ENCODE data around the gene BMPR1B.

BMPR1B gene

DNA sequence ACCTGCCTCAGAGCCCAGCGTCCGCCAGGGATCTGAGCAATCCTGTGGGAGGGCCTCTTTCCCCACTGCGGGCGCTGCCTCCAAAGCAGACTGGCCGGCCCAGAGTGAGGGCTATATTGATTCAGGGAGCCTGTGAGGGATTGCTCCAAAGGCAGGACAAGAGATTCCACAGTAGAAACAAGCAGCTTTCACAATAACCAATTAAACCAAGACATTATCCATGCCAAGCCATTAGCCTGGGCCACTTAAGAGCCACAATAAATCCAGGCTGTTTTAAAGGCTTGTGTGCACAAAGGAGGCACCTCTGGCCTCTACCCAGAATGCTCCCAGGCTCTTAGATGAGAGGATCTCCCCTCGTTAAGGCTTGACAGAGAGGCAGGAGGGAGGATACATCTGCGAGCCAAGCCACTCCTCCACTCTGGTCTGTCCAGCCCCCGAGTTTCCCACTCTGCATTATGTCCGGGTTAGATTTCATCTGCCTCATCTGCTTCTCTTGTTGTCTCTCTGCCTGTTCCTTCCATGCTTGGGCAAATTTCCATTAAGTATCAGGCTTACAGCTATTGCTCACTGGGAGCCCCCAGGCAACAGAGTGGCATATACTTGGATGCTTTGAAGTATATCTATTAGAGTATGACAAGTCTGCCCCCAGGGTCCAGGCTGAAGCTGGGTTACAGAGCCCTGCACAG, 433.1 kb downstream of the BMPR1B start:
- H3K27me3 ChIP-seq (ENCODE audit: insufficient read depth, low read depth), result no peaks in the 10 kb centered on the region
- TF ChIP-seq, protein P1, sequence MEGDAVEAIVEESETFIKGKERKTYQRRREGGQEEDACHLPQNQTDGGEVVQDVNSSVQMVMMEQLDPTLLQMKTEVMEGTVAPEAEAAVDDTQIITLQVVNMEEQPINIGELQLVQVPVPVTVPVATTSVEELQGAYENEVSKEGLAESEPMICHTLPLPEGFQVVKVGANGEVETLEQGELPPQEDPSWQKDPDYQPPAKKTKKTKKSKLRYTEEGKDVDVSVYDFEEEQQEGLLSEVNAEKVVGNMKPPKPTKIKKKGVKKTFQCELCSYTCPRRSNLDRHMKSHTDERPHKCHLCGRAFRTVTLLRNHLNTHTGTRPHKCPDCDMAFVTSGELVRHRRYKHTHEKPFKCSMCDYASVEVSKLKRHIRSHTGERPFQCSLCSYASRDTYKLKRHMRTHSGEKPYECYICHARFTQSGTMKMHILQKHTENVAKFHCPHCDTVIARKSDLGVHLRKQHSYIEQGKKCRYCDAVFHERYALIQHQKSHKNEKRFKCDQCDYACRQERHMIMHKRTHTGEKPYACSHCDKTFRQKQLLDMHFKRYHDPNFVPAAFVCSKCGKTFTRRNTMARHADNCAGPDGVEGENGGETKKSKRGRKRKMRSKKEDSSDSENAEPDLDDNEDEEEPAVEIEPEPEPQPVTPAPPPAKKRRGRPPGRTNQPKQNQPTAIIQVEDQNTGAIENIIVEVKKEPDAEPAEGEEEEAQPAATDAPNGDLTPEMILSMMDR (conservative IDR thresholded peaks at IDR 0.05; ENCODE audit: low read depth, low read length), result no peak
- no peaks in the 10 kb centered on the region for H4K20me1 ChIP-seq (ENCODE audit: insufficient read depth)
- H3K4me2 ChIP-seq, result no peak overlapping the region
- H3K36me3 ChIP-seq (ENCODE audit: insufficient read depth), result no peaks in the 10 kb centered on the region
- H3K27ac ChIP-seq, result no peak overlapping the region
- H3K4me3 ChIP-seq (IDR thresholded peaks at IDR 0.05; ENCODE audit: insufficient read depth, low read depth, low read length), result no peak overlapping the region
- no peak overlapping the region for H3K9ac ChIP-seq
- no peaks in the 10 kb centered on the region for H3K79me2 ChIP-seq (ENCODE audit: insufficient read depth, low read depth)
- no peak overlapping the region for H2AFZ ChIP-seq (ENCODE audit: low read depth)
- H3K4me1 ChIP-seq (ENCODE audit: low read depth, poor library complexity, severe bottlenecking), result no peaks in the 10 kb centered on the region

DNA sequence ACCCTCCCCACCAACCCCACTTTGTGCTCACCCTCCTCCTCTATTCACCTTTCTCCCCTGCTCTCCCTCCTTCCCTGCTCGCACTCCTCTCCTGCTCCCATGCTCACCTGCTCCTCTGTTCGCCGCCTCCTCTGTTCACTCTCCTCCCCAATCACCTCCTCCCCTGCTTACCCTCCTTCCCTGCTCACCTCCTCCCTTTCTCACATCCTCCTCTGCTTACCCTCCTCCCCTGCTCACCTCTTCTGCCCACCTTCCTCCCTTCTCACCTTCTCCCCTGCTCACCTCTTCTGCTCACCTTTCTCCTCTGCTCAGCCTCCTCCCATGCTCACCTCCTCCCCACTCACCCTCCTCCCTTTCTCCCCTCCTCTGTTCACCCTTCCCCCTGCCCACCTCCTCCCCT, 433.8 kb downstream of the BMPR1B start:
- Histone ChIP-seq H2AFZ (ENCODE audit: low read depth) (no peak overlapping the region), H3K9ac (no peak overlapping the region), H3K36me3 (ENCODE audit: insufficient read depth) (no peaks in the 10 kb centered on the region), H4K20me1 (ENCODE audit: insufficient read depth) (no peaks in the 10 kb centered on the region), H3K4me3 (IDR thresholded peaks at IDR 0.05; ENCODE audit: insufficient read depth, low read depth, low read length) (no peak overlapping the region), H3K4me2 (no peak overlapping the region), H3K79me2 (ENCODE audit: insufficient read depth, low read depth) (no peaks in the 10 kb centered on the region), H3K27me3 (ENCODE audit: insufficient read depth, low read depth) (no peaks in the 10 kb centered on the region), H3K27ac (no peak overlapping the region), H3K4me1 (ENCODE audit: low read depth, poor library complexity, severe bottlenecking) (no peaks in the 10 kb centered on the region)
- TF ChIP-seq, protein P1 (conservative IDR thresholded peaks at IDR 0.05; ENCODE audit: low read depth, low read length), result no peak

DNA sequence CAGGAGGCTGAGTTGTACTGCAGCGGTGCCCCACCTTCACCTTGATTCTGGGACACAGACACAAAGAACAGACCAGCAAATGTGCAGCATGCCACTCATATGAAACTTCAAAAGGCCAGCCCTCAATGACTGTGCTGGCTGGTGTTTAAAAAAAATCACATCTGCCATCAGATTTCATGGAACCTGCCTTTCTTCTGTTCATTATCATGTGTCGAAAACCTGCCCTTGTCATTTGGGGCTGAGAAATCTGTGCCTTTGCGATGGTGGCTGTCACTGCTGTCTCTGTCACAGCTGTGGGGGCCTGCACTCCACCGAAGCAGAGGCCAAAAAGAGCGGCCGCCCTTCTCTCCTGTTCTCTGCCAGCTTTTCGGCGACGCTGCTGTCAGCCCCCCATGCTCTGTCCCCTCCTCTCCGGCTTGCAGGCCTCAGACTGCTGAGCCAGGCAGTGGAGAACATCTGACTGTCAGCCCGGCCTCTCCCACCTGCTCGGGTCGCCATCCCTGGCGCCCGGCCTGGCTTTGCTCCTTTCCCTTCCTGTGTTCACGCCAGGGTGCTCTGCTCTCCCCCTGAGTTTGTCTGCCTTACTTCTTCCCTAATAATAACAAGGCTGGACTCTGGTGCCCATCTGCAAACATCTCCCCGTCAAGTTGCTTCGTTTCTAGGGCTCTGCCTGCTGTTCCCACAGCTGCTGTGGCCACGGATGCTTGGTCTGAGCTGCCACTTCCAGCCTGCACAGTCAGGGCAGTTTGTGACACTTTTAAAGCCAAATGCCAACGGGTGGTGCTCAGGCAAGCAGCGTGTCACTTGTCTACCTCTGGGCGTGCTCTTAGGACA, 435.9 kb downstream of the BMPR1B start:
- H2AFZ ChIP-seq (ENCODE audit: low read depth), result no peak overlapping the region
- H3K9ac ChIP-seq, result no peak overlapping the region
- H3K27ac ChIP-seq, result no peak overlapping the region
- no peaks in the 10 kb centered on the region for H4K20me1 ChIP-seq (ENCODE audit: insufficient read depth)
- H3K4me1 ChIP-seq (ENCODE audit: low read depth, poor library complexity, severe bottlenecking), result no peaks in the 10 kb centered on the region
- H3K4me2 ChIP-seq, result no peak overlapping the region
- H3K79me2 ChIP-seq (ENCODE audit: insufficient read depth, low read depth), result no peaks in the 10 kb centered on the region
- H3K27me3 ChIP-seq (ENCODE audit: insufficient read depth, low read depth), result no peaks in the 10 kb centered on the region
- no peak overlapping the region for H3K4me3 ChIP-seq (IDR thresholded peaks at IDR 0.05; ENCODE audit: insufficient read depth, low read depth, low read length)
- TF ChIP-seq, protein P1 (conservative IDR thresholded peaks at IDR 0.05; ENCODE audit: low read depth, low read length), result no peak
- no peaks in the 10 kb centered on the region for H3K36me3 ChIP-seq (ENCODE audit: insufficient read depth)

DNA sequence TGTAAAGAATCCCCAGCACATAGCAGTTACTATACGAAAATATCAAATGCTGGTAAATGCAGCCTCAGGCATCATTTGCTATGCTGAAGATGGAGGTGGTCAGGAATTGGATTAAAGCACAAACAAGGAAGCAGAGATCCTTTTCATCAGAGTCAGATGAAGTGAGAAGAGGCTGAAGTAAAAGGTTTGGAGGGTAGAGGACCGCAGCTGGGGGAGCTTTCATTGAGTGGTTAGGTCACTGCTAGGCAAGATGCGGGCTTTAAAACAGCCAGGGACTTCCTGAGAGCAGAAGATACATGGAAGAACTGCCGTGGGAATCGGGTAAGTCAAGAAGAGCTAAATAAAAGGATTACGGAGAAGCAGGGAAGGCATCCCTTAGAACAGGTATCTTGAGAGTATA, 439.6 kb downstream of the BMPR1B start:
- Histone ChIP-seq H3K4me1 (ENCODE audit: low read depth, poor library complexity, severe bottlenecking) (no peaks in the 10 kb centered on the region), H2AFZ (ENCODE audit: low read depth) (no peak overlapping the region), H3K36me3 (ENCODE audit: insufficient read depth) (no peaks in the 10 kb centered on the region), H3K4me3 (IDR thresholded peaks at IDR 0.05; ENCODE audit: insufficient read depth, low read depth, low read length) (no peak overlapping the region), H4K20me1 (ENCODE audit: insufficient read depth) (no peaks in the 10 kb centered on the region), H3K9ac (no peak overlapping the region), H3K27me3 (ENCODE audit: insufficient read depth, low read depth) (no peaks in the 10 kb centered on the region), H3K79me2 (ENCODE audit: insufficient read depth, low read depth) (no peaks in the 10 kb centered on the region), H3K27ac (no peak overlapping the region), H3K4me2 (no peak overlapping the region)
- TF ChIP-seq, protein P1 (conservative IDR thresholded peaks at IDR 0.05; ENCODE audit: low read depth, low read length), result no peak

Measured in KMS-11 (cell line).